GM23338 (cell line): ENCODE measurements around the gene DHRS4L2. TPM values are rescaled to one million over a fixed set of nuclear protein-coding genes. Genes with fewer than 3 reads are reported as not detected.

Experiments
- ATAC-seq: fragments of 200-7000 bp; cut with Tn5 transposase; 3 replicates; pipeline ENCODE4 v1.9.1; 2020
- DNase-seq: peaks from one replicate; pipeline ENCODE4 v3.0.0-alpha.2; 2015; ENCODE audit warnings: low spot score
- H2AFZ ChIP-seq: fragments of 200-600 bp; sonication (generic); 2 replicates; pipeline ENCODE4 v1.8.0; 2016; ENCODE audit warnings: antibody characterized with exemption, mild to moderate bottlenecking, moderate library complexity
- H3F3A ChIP-seq: fragments of 200-600 bp; sonication (generic); replicated peaks from 2 replicates; pipeline ENCODE4 v1.8.0; 2017; ENCODE audit warnings: antibody characterized with exemption, mixed run types, low read depth
- H3K27ac ChIP-seq: fragments of 200-600 bp; sonication (generic); 2 replicates; pipeline ENCODE4 v1.6.1; 2016; ENCODE audit warnings: low read depth
- H3K27me3 ChIP-seq: fragments of 200-600 bp; sonication (generic); 2 replicates; pipeline ENCODE4 v1.8.0; 2016; ENCODE audit warnings: mild to moderate bottlenecking, mixed run types, moderate library complexity; ENCODE audit not compliant: insufficient read depth
- H3K36me3 ChIP-seq: fragments of 200-600 bp; sonication (generic); 2 replicates; pipeline ENCODE4 v1.8.0; 2016; ENCODE audit warnings: mild to moderate bottlenecking; ENCODE audit not compliant: insufficient read depth
- H3K4me1 ChIP-seq: fragments of 200-600 bp; sonication (generic); 2 replicates; pipeline ENCODE4 v1.8.0; 2016; ENCODE audit warnings: mild to moderate bottlenecking, moderate library complexity; ENCODE audit not compliant: insufficient read depth
- H3K4me2 ChIP-seq: fragments of 200-600 bp; sonication (generic); 2 replicates; pipeline ENCODE4 v1.7.1; 2017; ENCODE audit warnings: mixed run types
- H3K4me3 ChIP-seq: fragments of 200-600 bp; sonication (generic); 2 replicates; pipeline ENCODE4 v1.6.1; 2016; ENCODE audit warnings: mixed run types
- H3K79me2 ChIP-seq: fragments of 200-600 bp; sonication (generic); replicated peaks from 2 replicates; pipeline ENCODE4 v1.8.0; 2017; ENCODE audit warnings: mild to moderate bottlenecking; ENCODE audit not compliant: insufficient read depth
- H3K9me2 ChIP-seq: fragments of 200-600 bp; sonication (generic); 2 replicates; pipeline ENCODE4 v1.8.0; 2017; ENCODE audit not compliant: insufficient read depth
- H4K20me1 ChIP-seq: fragments of 200-600 bp; sonication (generic); replicated peaks from 2 replicates; pipeline ENCODE4 v1.8.0; 2017; ENCODE audit warnings: mild to moderate bottlenecking; ENCODE audit not compliant: insufficient read depth
- H3K27ac Mint-ChIP-seq: 2 replicates; pipeline ENCODE4 v1.8.0; 2020; ENCODE audit warnings: inconsistent platforms, mild to moderate bottlenecking, moderate library complexity, mixed read lengths
- H3K27me3 Mint-ChIP-seq: 3 replicates; pipeline ENCODE4 v1.8.0; 2022; ENCODE audit warnings: low read depth, mild to moderate bottlenecking, moderate library complexity, mixed read lengths, inconsistent platforms; ENCODE audit not compliant: insufficient read depth, poor library complexity
- H3K36me3 Mint-ChIP-seq: 3 replicates; pipeline ENCODE4 v1.8.0; 2021; ENCODE audit warnings: low read depth, mild to moderate bottlenecking, inconsistent platforms, moderate library complexity, mixed read lengths
- H3K4me1 Mint-ChIP-seq: 3 replicates; pipeline ENCODE4 v1.8.0; 2020; ENCODE audit warnings: mild to moderate bottlenecking, inconsistent platforms, mixed read lengths
- H3K4me3 Mint-ChIP-seq: 3 replicates; pipeline ENCODE4 v1.8.0; 2021; ENCODE audit warnings: moderate library complexity, mild to moderate bottlenecking, inconsistent platforms, mixed read lengths
- H3K9me3 Mint-ChIP-seq: 3 replicates; pipeline ENCODE4 v1.8.0; 2020; ENCODE audit warnings: moderate library complexity, mild to moderate bottlenecking, inconsistent platforms, mixed read lengths
- JUNB ChIP-seq: IDR thresholded peaks from one replicate; pipeline ENCODE4 v1.6.1; 2016; ENCODE audit warnings: antibody characterized with exemption; ENCODE audit not compliant: unreplicated experiment
- POLR2AphosphoS5 ChIP-seq: IDR thresholded peaks from 2 replicates; pipeline ENCODE4 v1.6.1; 2016; ENCODE audit warnings: antibody characterized with exemption, low read depth
- REST ChIP-seq: IDR thresholded peaks from one replicate; pipeline ENCODE4 v1.6.1; 2018; ENCODE audit warnings: antibody characterized with exemption; ENCODE audit not compliant: unreplicated experiment
- ZNF114 ChIP-seq: fragments of 250-450 bp; sonication (Bioruptor Pico); IDR thresholded peaks from 2 replicates; pipeline ENCODE4 v1.5.0; 2020; ENCODE audit warnings: mild to moderate bottlenecking, moderate library complexity
- polyA plus RNA-seq: library from polyadenylated mRNA; unstranded; fragments of >200 nt; fragmentation: Nextera tagmentation; extraction: Ambion mirVana; gene quantifications from 2 replicates; pipeline ENCODE4 v1.2.1, GENCODE V29; 2016
- total RNA-seq: library from RNA; depleted of rRNA; stranded (reverse); fragments of >200 nt; shearing (Covaris generic); gene quantifications from 2 replicates; pipeline ENCODE4 v1.2.3, GENCODE V29; 2014

Gene DHRS4L2
- total and polyA plus RNA-seq, 2 experiments from 2014 or later = 6.7 to 12.9 TPM

- no peak for TF ChIP-seq ZNF114
- TF ChIP-seq POLR2AphosphoS5 = 0 out of 2 replicates have a peak, but pooled peaks have one; percentile 10
- TF ChIP-seq REST = peak; percentile 90
- peak; percentile 86 for ATAC-seq
- H3K9me3 Mint-ChIP-seq = no peaks in the 10 kb centered on the region
- H3K4me2 ChIP-seq = peak within 1 kb of the TSS; percentile 97
- H3K4me3 Mint-ChIP-seq = peak within 1 kb of the TSS; percentile 81
- H3K9me2 ChIP-seq = no peaks in the 10 kb centered on the region
- H3K27me3 ChIP-seq = no peaks in the 10 kb centered on the region
- peaks cover 22% of the 10 kb centered on the region for H3K4me1 Mint-ChIP-seq
- no peaks in the 10 kb centered on the region for H3K36me3 ChIP-seq
- H4K20me1 ChIP-seq = no peaks in the 10 kb centered on the region
- 0 out of 2 replicates have a peak, but pooled peaks cover 4% of the 10 kb centered on the region for H3F3A ChIP-seq
- H3K79me2 ChIP-seq = no peaks in the 10 kb centered on the region
- peaks cover 17% of the 10 kb centered on the region for H3K27me3 Mint-ChIP-seq
- H3K27ac ChIP-seq = 0 out of 2 replicates have a peak within 1 kb of the TSS, but pooled peaks have one; percentile 19
- peak within 1 kb of the TSS; percentile 91 for H2AFZ ChIP-seq
- DNase-seq = peak; percentile 90
- H3K27ac Mint-ChIP-seq = peak within 1 kb of the TSS; percentile 69
- H3K36me3 Mint-ChIP-seq = peaks cover 12% of the 10 kb centered on the region; the same call in 2 of the 3 replicates
- peak within 1 kb of the TSS; percentile 92 for H3K4me3 ChIP-seq
- peaks cover 9% of the 10 kb centered on the region; the same call in 1 of the 2 replicates for H3K4me1 ChIP-seq
Observed at GRCh38 chr14:24051789-24052655, 63.3 kb downstream of the DHRS4L2 start, which contains the start of gene CARMIL3. Gene CARMIL3 (plus strand): TSS chr14:24052009. CDS start chr14:24052154, 145 bp downstream.

- H3K4me1 Mint-ChIP-seq = peaks cover 22% of the 10 kb centered on the region
- peaks cover 9% of the 10 kb centered on the region; the same call in 1 of the 2 replicates for H3K4me1 ChIP-seq
- H3K4me3 ChIP-seq = peak overlapping the region; percentile 92
- DNase-seq = no peak
- no peaks in the 10 kb centered on the region for H3K9me2 ChIP-seq
- H3K9me3 Mint-ChIP-seq = no peaks in the 10 kb centered on the region
- H2AFZ ChIP-seq = peak overlapping the region; percentile 91; the same call in 1 of the 2 replicates
- ATAC-seq = no peak; the same call in 2 of the 3 replicates
- H3K79me2 ChIP-seq = no peaks in the 10 kb centered on the region
- no peak overlapping the region for H3K27ac ChIP-seq
- H3K4me2 ChIP-seq = peak overlapping the region; percentile 97
- no peaks in the 10 kb centered on the region for H3K27me3 ChIP-seq
- H3F3A ChIP-seq = 0 out of 2 replicates have a peak, but pooled peaks cover 4% of the 10 kb centered on the region
- no peaks in the 10 kb centered on the region for H4K20me1 ChIP-seq
- H3K4me3 Mint-ChIP-seq = peak overlapping the region; percentile 70
- TF ChIP-seq POLR2AphosphoS5 (0 out of 2 replicates have a peak, but pooled peaks have one; percentile 30), JUNB (no peak)
- peaks cover 12% of the 10 kb centered on the region; the same call in 2 of the 3 replicates for H3K36me3 Mint-ChIP-seq
- no peak overlapping the region for H3K27ac Mint-ChIP-seq
- H3K36me3 ChIP-seq = no peaks in the 10 kb centered on the region
- peaks cover 17% of the 10 kb centered on the region for H3K27me3 Mint-ChIP-seq
Observed at GRCh38 chr14:24052656-24053547, 64.2 kb downstream of the DHRS4L2 start.
